Stimulated activated CD8-positive, alpha-beta memory T cell treated with anti-CD3 and anti-CD28 coated beads, Interleukin-15, amount 100 ng/mL, for 24 hours (primary cell): ENCODE results near the gene RBBP9.
"Not testable (repeated sequence)": the region's sequence is repeated elsewhere in the genome, so short reads cannot be mapped to it uniquely, and the experiment has no call there.

Source experiments
- DNase-seq: peaks from one replicate; pipeline ENCODE4 v3.0.0-alpha.2; 2020; ENCODE audit warnings: low read depth

The RBBP9 gene

GRCh38 chr20:18496740-18497592 is at the start of gene RBBP9:
TSS of gene RBBP9 (minus strand) at chr20:18497225. CDS start at chr20:18497167, 58 bp downstream.
- DNase-seq = peak; percentile 50

GRCh38 chr20:18545566-18545965 is 48.5 kb upstream of the RBBP9 start:
- DNase-seq = no peak

GRCh38 chr20:18543932-18544331 is 46.9 kb upstream of the RBBP9 start:
- no peak for DNase-seq

- DNase-seq = no peak
Observed at GRCh38 chr20:18543216-18543615, 46.2 kb upstream of the RBBP9 start.

- DNase-seq = no peak
Observed at GRCh38 chr20:18541741-18542140, 44.7 kb upstream of the RBBP9 start.

- no peak for DNase-seq
Observed at GRCh38 chr20:18537651-18538050, 40.6 kb upstream of the RBBP9 start.

GRCh38 chr20:18533978-18534644 is 37.1 kb upstream of the RBBP9 start:
- DNase-seq = no peak

GRCh38 chr20:18533491-18533890 is 36.5 kb upstream of the RBBP9 start:
- DNase-seq = no peak

- DNase-seq = no peak
Observed at GRCh38 chr20:18532626-18533025, 35.6 kb upstream of the RBBP9 start.

GRCh38 chr20:18529041-18529440 is 32.0 kb upstream of the RBBP9 start:
- DNase-seq = no peak

GRCh38 chr20:18527836-18528235 is 30.8 kb upstream of the RBBP9 start:
- no peak for DNase-seq

GRCh38 chr20:18527339-18527738 is 30.3 kb upstream of the RBBP9 start:
- DNase-seq = no peak

GRCh38 chr20:18526761-18527160 is 29.7 kb upstream of the RBBP9 start:
- not testable (repeated sequence) for DNase-seq

GRCh38 chr20:18524646-18525045 is 27.6 kb upstream of the RBBP9 start:
- no peak for DNase-seq

GRCh38 chr20:18523066-18523465 is 26.0 kb upstream of the RBBP9 start:
- no peak for DNase-seq

GRCh38 chr20:18522066-18522465 is 25.0 kb upstream of the RBBP9 start:
- not testable (repeated sequence) for DNase-seq

- no peak for DNase-seq
Observed at GRCh38 chr20:18515973-18516372, 18.9 kb upstream of the RBBP9 start.

- no peak for DNase-seq
Observed at GRCh38 chr20:18514127-18514526, 17.1 kb upstream of the RBBP9 start.

- DNase-seq = no peak
Observed at GRCh38 chr20:18513208-18513607, 16.2 kb upstream of the RBBP9 start.

- no peak for DNase-seq
Observed at GRCh38 chr20:18511571-18511970, 14.5 kb upstream of the RBBP9 start.

GRCh38 chr20:18507218-18508191 is 10.5 kb upstream of the RBBP9 start, which contains the start of gene SEC23B:
TSS of gene SEC23B (plus strand) at chr20:18507940. CDS start at chr20:18510836, 2,896 bp downstream.
- DNase-seq = peak; percentile 92

GRCh38 chr20:18506744-18507143 is 9.7 kb upstream of the RBBP9 start:
- no peak for DNase-seq
